ENCODE measurements around the gene SORL1-AS1.

The SORL1-AS1 gene

DNA sequence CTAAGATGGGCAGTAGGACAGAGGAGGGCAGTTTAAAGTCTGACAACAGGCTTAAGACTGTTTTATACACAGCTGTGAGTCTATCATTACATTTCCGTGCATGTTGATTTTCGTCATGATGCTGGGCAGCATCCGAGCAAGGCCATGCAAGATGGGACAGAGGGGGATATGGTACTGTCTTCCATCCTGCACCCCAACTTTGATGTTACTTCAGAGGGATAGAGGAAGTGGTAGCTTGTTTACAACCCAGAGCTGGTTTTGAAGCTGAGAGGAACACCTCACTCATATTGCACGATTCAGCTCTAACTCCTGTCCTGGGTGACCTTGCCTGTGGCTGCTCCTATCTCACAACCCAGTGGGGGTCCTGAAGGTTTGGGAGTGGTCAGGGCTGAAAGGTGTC lies 3.6 kb downstream of the SORL1-AS1 start:
- H3F3A ChIP-seq (ENCODE audit: insufficient read depth, low read depth), result no peaks in the 10 kb centered on the region
- no peaks in the 10 kb centered on the region for H3K9me2 ChIP-seq (ENCODE audit: insufficient read depth)
- H3K4me3 ChIP-seq, result no peak overlapping the region
- no peak for DNase-seq
- no peak for TF ChIP-seq EZH2 (IDR thresholded peaks at IDR 0.05; ENCODE audit: low read depth)
- TF ChIP-seq, protein P1, sequence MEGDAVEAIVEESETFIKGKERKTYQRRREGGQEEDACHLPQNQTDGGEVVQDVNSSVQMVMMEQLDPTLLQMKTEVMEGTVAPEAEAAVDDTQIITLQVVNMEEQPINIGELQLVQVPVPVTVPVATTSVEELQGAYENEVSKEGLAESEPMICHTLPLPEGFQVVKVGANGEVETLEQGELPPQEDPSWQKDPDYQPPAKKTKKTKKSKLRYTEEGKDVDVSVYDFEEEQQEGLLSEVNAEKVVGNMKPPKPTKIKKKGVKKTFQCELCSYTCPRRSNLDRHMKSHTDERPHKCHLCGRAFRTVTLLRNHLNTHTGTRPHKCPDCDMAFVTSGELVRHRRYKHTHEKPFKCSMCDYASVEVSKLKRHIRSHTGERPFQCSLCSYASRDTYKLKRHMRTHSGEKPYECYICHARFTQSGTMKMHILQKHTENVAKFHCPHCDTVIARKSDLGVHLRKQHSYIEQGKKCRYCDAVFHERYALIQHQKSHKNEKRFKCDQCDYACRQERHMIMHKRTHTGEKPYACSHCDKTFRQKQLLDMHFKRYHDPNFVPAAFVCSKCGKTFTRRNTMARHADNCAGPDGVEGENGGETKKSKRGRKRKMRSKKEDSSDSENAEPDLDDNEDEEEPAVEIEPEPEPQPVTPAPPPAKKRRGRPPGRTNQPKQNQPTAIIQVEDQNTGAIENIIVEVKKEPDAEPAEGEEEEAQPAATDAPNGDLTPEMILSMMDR (conservative IDR thresholded peaks at IDR 0.05), result no peak
- H3K27ac ChIP-seq, result no peak overlapping the region
- peaks cover 8% of the 10 kb centered on the region; the same call in 1 of the 2 replicates for H3K4me1 ChIP-seq (replicated peaks; ENCODE audit: insufficient read depth)
- CTCF ChIA-PET, result no interaction called here
- H3K27me3 ChIP-seq (ENCODE audit: insufficient read depth, low read depth), result no peaks in the 10 kb centered on the region
- no TSS peak for BruUV-seq (replicated peaks)
- H3K79me2 ChIP-seq (ENCODE audit: low read depth), result no peaks in the 10 kb centered on the region
- POLR2A ChIA-PET (ENCODE audit: unreplicated experiment), result no interaction called here
- no peaks in the 10 kb centered on the region for H3K9me3 ChIP-seq (ENCODE audit: insufficient read depth, low read depth)
- intact Hi-C loops (cut with micrococcal nuclease; ENCODE audit: unreplicated experiment), result no loop called here
- H4K20me1 ChIP-seq (ENCODE audit: insufficient read depth), result no peaks in the 10 kb centered on the region
- no peaks in the 10 kb centered on the region for H3K36me3 ChIP-seq (ENCODE audit: low read depth)
- H3K4me2 ChIP-seq, result no peak overlapping the region
- H2AFZ ChIP-seq, result no peak overlapping the region

- no peak overlapping the region for H3K4me2 ChIP-seq
- no peak overlapping the region for H3K27ac ChIP-seq
- no peak for DNase-seq
- no peak overlapping the region for H2AFZ ChIP-seq
- no peaks in the 10 kb centered on the region; the same call in 1 of the 2 replicates for H3K27me3 ChIP-seq (ENCODE audit: insufficient read depth, low read depth)
- no TSS peak for BruUV-seq (replicated peaks)
- H3K9me3 ChIP-seq (ENCODE audit: insufficient read depth, low read depth), result no peaks in the 10 kb centered on the region
- POLR2A ChIA-PET (ENCODE audit: unreplicated experiment), result no interaction called here
- no peak for TF ChIP-seq EZH2 (IDR thresholded peaks at IDR 0.05; ENCODE audit: low read depth)
- TF ChIP-seq, protein P1 (conservative IDR thresholded peaks at IDR 0.05), result no peak
- no peak overlapping the region for H3K4me3 ChIP-seq
- H3K79me2 ChIP-seq (ENCODE audit: low read depth), result no peaks in the 10 kb centered on the region
- H3K9me2 ChIP-seq (ENCODE audit: insufficient read depth), result no peaks in the 10 kb centered on the region
- H3F3A ChIP-seq (ENCODE audit: insufficient read depth, low read depth), result no peaks in the 10 kb centered on the region
- peaks cover 2% of the 10 kb centered on the region; the same call in 1 of the 2 replicates for H3K4me1 ChIP-seq (replicated peaks; ENCODE audit: insufficient read depth)
- intact Hi-C loops (cut with micrococcal nuclease; ENCODE audit: unreplicated experiment), result no loop called here
- H4K20me1 ChIP-seq (ENCODE audit: insufficient read depth), result no peaks in the 10 kb centered on the region
- H3K36me3 ChIP-seq (ENCODE audit: low read depth), result no peaks in the 10 kb centered on the region
- CTCF ChIA-PET, result no interaction called here
Measured at GRCh38 chr11:121448431-121448941, 4.3 kb downstream of the SORL1-AS1 start.

DNA sequence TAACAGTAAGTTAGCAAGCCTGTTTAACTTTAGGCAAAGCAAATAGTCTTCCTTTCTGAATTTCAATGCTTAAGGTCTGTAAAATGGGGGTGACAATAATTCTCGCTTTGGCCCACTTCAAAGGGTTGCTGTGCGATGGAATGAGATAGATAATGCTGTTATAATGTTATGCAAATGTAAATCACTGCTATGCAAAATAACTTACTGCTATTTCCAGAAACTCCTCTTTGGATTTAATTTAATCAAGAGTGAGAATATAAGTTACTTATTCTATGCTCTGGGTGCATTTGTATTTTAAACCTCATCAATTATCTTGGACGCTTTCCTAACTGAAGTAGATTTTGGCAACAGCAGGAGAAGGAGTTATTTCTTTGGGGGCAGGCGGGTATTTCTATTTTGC lies 4.8 kb downstream of the SORL1-AS1 start:
- no peaks in the 10 kb centered on the region for H3K9me2 ChIP-seq (ENCODE audit: insufficient read depth)
- no peak overlapping the region for H3K27ac ChIP-seq
- H3K4me2 ChIP-seq, result no peak overlapping the region
- no peaks in the 10 kb centered on the region for H3K79me2 ChIP-seq (ENCODE audit: low read depth)
- ChIA-PET POLR2A (ENCODE audit: unreplicated experiment) (no interaction called here), CTCF (no interaction called here)
- intact Hi-C loops (cut with micrococcal nuclease; ENCODE audit: unreplicated experiment), result no loop called here
- H3F3A ChIP-seq (ENCODE audit: insufficient read depth, low read depth), result no peaks in the 10 kb centered on the region
- H3K36me3 ChIP-seq (ENCODE audit: low read depth), result no peaks in the 10 kb centered on the region
- H3K27me3 ChIP-seq (ENCODE audit: insufficient read depth, low read depth), result no peaks in the 10 kb centered on the region; the same call in 1 of the 2 replicates
- no TSS peak for BruUV-seq (replicated peaks)
- DNase-seq, result no peak
- TF ChIP-seq EZH2 (IDR thresholded peaks at IDR 0.05; ENCODE audit: low read depth), result no peak
- TF ChIP-seq, protein P1 (conservative IDR thresholded peaks at IDR 0.05), result no peak
- H3K4me3 ChIP-seq, result no peak overlapping the region
- no peaks in the 10 kb centered on the region for H3K9me3 ChIP-seq (ENCODE audit: insufficient read depth, low read depth)
- no peaks in the 10 kb centered on the region for H4K20me1 ChIP-seq (ENCODE audit: insufficient read depth)
- H2AFZ ChIP-seq, result no peak overlapping the region
- H3K4me1 ChIP-seq (replicated peaks; ENCODE audit: insufficient read depth), result no peaks in the 10 kb centered on the region
